Measurements from ENCODE around the gene S1PR4.
A peak's percentile ranks its signal among the peaks of the same experiment; 100 is the strongest.

The S1PR4 gene

GRCh38 chr19:3145909-3146676 is 32.5 kb upstream of the S1PR4 start:
- no peak for DNase-seq (ENCODE audit: low read depth)
- in situ Hi-C loops (cut with HindIII; ENCODE audit: low sequenced_read_pairs): no loop called here
- no peak for TF ChIP-seq CTCF (IDR thresholded peaks at IDR 0.05; ENCODE audit: low read depth, low read length, missing control alignments)
- H3K4me3 ChIP-seq (ENCODE audit: low read depth, low read length): no peak overlapping the region

GRCh38 chr19:3146677-3147100 is 31.9 kb upstream of the S1PR4 start:
- in situ Hi-C loops (cut with HindIII; ENCODE audit: low sequenced_read_pairs): no loop called here
- no peak overlapping the region for H3K4me3 ChIP-seq (ENCODE audit: low read depth, low read length)
- no peak for DNase-seq (ENCODE audit: low read depth)
- peak; percentile 69 for TF ChIP-seq CTCF (IDR thresholded peaks at IDR 0.05; ENCODE audit: low read depth, low read length, missing control alignments)

- H3K4me3 ChIP-seq (ENCODE audit: low read depth, low read length): no peak overlapping the region
- DNase-seq (ENCODE audit: low read depth): no peak
- in situ Hi-C loops (cut with HindIII; ENCODE audit: low sequenced_read_pairs): no loop called here
- TF ChIP-seq CTCF (IDR thresholded peaks at IDR 0.05; ENCODE audit: low read depth, low read length, missing control alignments): no peak
These were observed 30.1 kb upstream of the S1PR4 start for GRCh38 chr19:3148503-3148902.

GRCh38 chr19:3149089-3149488 is 29.5 kb upstream of the S1PR4 start:
- H3K4me3 ChIP-seq (ENCODE audit: low read depth, low read length): no peak overlapping the region
- no peak for TF ChIP-seq CTCF (IDR thresholded peaks at IDR 0.05; ENCODE audit: low read depth, low read length, missing control alignments)
- in situ Hi-C loops (cut with HindIII; ENCODE audit: low sequenced_read_pairs): no loop called here
- DNase-seq (ENCODE audit: low read depth): no peak

- no peak for DNase-seq (ENCODE audit: low read depth)
- no peak overlapping the region for H3K4me3 ChIP-seq (ENCODE audit: low read depth, low read length)
- TF ChIP-seq CTCF (IDR thresholded peaks at IDR 0.05; ENCODE audit: low read depth, low read length, missing control alignments): no peak
- in situ Hi-C loops (cut with HindIII; ENCODE audit: low sequenced_read_pairs): no loop called here
These were observed 28.8 kb upstream of the S1PR4 start for GRCh38 chr19:3149526-3150505.

- H3K4me3 ChIP-seq (ENCODE audit: low read depth, low read length): no peak overlapping the region
- DNase-seq (ENCODE audit: low read depth): no peak
- in situ Hi-C loops (cut with HindIII; ENCODE audit: low sequenced_read_pairs): no loop called here
- no peak for TF ChIP-seq CTCF (IDR thresholded peaks at IDR 0.05; ENCODE audit: low read depth, low read length, missing control alignments)
These were observed 27.7 kb upstream of the S1PR4 start for GRCh38 chr19:3150739-3151329.

Measured in astrocyte of the cerebellum (primary cell).